CD4-positive, alpha-beta memory T cell (primary cell): ENCODE data around the gene STK11IP. TPM values are rescaled to one million over a fixed set of nuclear protein-coding genes. Genes with fewer than 3 reads are reported as not detected.

Source experiments
- CTCF ChIA-PET: fragments of 350-600 bp; sonication (Branson Sonifier 250); formaldehyde crosslinking; loops from one replicate; lab custom pipeline; 2021; ENCODE audit warnings: inconsistent platforms; ENCODE audit not compliant: partially characterized antibody; lab: Charles Lee
- POLR2A ChIA-PET: fragments of 350-600 bp; sonication (Branson Sonifier 250); formaldehyde crosslinking; loops from one replicate; lab custom pipeline; 2021; ENCODE audit not compliant: partially characterized antibody; lab: Charles Lee
- DNase-seq, 5 donors: peaks; one replicate each; pipeline versions ENCODE4 v3.0.0 to v3.0.0-alpha.2; 2020 to 2022; ENCODE audit warnings: mixed read lengths in 1 of 5
- H3K27ac ChIP-seq: one replicate; pipeline ENCODE4 v1.7.0; 2013; ENCODE audit warnings: low read depth, low read length
- H3K27me3 ChIP-seq: 2 replicates; pipeline ENCODE4 v1.7.0; 2013; ENCODE audit warnings: mild to moderate bottlenecking, low read length, moderate library complexity; ENCODE audit not compliant: insufficient read depth
- H3K36me3 ChIP-seq: 2 replicates; pipeline ENCODE4 v1.7.0; 2013; ENCODE audit warnings: mild to moderate bottlenecking, low read length, moderate library complexity; ENCODE audit not compliant: insufficient read depth
- H3K4me1 ChIP-seq: 2 replicates; pipeline ENCODE4 v1.7.0; 2013; ENCODE audit warnings: mild to moderate bottlenecking, low read length, moderate library complexity; ENCODE audit not compliant: insufficient read depth
- H3K4me3 ChIP-seq, 2 donors: one replicate each; pipeline ENCODE4 v1.7.0; 2013; ENCODE audit warnings: low read length in 2 of 2, mild to moderate bottlenecking in 1 of 2
- H3K9me3 ChIP-seq, 2 donors: one replicate each; pipeline ENCODE4 v1.7.0; 2013; ENCODE audit warnings: low read length in 2 of 2, control low read depth in 1 of 2; ENCODE audit not compliant: control insufficient read depth in 1 of 2
- H3K27ac Mint-ChIP-seq, 7 donors: one replicate each; pipeline ENCODE4 v1.8.0; 2020 to 2021; ENCODE audit warnings: mixed read lengths in 7 of 7, mild to moderate bottlenecking in 6 of 7, inconsistent platforms in 3 of 7, moderate library complexity in 3 of 7
- H3K27me3 Mint-ChIP-seq, 2 donors: one replicate each; pipeline ENCODE4 v1.8.0; 2020 to 2021; ENCODE audit warnings: mixed read lengths in 2 of 2
- H3K36me3 Mint-ChIP-seq, 2 donors: one replicate each; pipeline ENCODE4 v1.8.0; 2020 to 2021; ENCODE audit warnings: mixed read lengths in 2 of 2, inconsistent platforms in 1 of 2, mild to moderate bottlenecking in 1 of 2
- H3K4me1 Mint-ChIP-seq, 4 donors: one replicate each; pipeline ENCODE4 v1.8.0; 2020 to 2021; ENCODE audit warnings: mixed read lengths in 4 of 4, mild to moderate bottlenecking in 1 of 4
- H3K4me3 Mint-ChIP-seq, 8 donors: one replicate each; pipeline ENCODE4 v1.8.0; 2020 to 2021; ENCODE audit warnings: mixed read lengths in 8 of 8, mild to moderate bottlenecking in 7 of 8, moderate library complexity in 6 of 8, inconsistent platforms in 3 of 8
- H3K9me3 Mint-ChIP-seq, 8 donors: one replicate each; pipeline ENCODE4 v1.8.0; 2020 to 2021; ENCODE audit warnings: mixed read lengths in 8 of 8, mild to moderate bottlenecking in 5 of 8, inconsistent platforms in 3 of 8, moderate library complexity in 1 of 8
- intact Hi-C: fragments of 100-400 bp; cut with micrococcal nuclease; formaldehyde crosslinking; loops from one replicate; pipeline ENCODE4 v1.15.1; 2023
- polyA plus RNA-seq, 2 donors: library from polyadenylated mRNA; unstranded; fragments of 300-500 nt; fragmentation: Illumina TruSeq; gene quantifications; one replicate each; pipeline ENCODE4 v1.2.3, GENCODE V29; 2021
- total RNA-seq, 2 experiments: library from RNA; stranded (reverse); gene quantifications; one replicate each; pipeline ENCODE4 v1.2.3, GENCODE V29; 2021

STK11IP gene
- total and polyA plus RNA-seq, 4 experiments from 2014 or later = 8.3 to 50.2 (median 29.3) TPM

DNA sequence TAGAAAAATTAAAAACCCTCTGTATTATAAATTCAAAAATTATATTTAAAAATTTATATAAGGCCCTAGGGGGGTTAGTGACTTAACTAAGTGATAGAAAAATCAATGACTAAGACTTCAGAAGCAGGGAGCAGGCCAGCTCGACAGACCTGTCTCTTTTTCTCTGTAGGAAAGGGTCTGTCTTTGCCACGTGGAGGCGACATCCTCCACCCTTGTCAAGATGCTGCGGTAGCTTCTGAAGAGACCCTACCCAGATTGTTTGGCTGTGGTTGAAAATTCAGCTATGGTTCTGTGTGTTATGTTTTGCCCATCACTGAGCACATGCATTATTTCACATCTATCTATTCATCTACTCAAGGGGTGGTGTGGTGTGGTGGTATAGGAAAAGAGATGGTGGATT lies 21.6 kb downstream of the STK11IP start:
- no peak overlapping the region for H3K27ac ChIP-seq
- intact Hi-C loops = no loop called here
- no peaks in the 10 kb centered on the region for H3K27me3 ChIP-seq
- ChIA-PET CTCF (no interaction called here), POLR2A (no interaction called here)
- H3K27me3 Mint-ChIP-seq = peaks cover 1 to 5% of the 10 kb centered on the region in 2 donors
- H3K4me1 Mint-ChIP-seq = peaks cover 0 to 3% (median 0%) of the 10 kb centered on the region in 4 donors
- H3K9me3 ChIP-seq = no peaks in the 10 kb centered on the region
- DNase-seq = no peak
- no peaks in the 10 kb centered on the region for H3K4me1 ChIP-seq
- no peaks in the 10 kb centered on the region for H3K9me3 Mint-ChIP-seq
- H3K4me3 ChIP-seq = no peak overlapping the region
- H3K36me3 Mint-ChIP-seq = peaks cover 9 to 11% of the 10 kb centered on the region in 2 donors
- H3K27ac Mint-ChIP-seq = no peak overlapping the region
- H3K36me3 ChIP-seq = no peaks in the 10 kb centered on the region
- H3K4me3 Mint-ChIP-seq = no peak overlapping the region

DNA sequence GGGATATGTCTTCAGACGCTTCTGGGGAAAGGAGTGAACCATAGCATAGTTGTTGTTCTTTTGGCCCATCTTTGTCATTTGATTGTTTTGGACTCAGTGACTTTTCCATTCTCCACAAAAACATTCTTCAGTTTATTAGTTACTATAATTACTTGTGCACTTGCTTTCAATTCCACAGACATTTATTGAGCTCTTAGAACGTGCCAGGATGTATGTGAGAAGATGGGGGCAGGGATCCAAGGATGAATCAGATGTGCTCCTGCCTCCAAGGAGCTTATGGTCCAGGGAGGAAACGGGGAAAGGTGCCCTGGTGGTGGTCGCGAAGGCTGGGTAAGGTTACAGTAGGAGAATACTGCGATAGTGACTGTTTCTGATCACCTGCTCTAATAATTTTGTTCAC lies 22.9 kb downstream of the STK11IP start:
- no peaks in the 10 kb centered on the region for H3K4me1 Mint-ChIP-seq
- no peaks in the 10 kb centered on the region for H3K36me3 Mint-ChIP-seq
- H3K9me3 ChIP-seq = no peaks in the 10 kb centered on the region
- no peak overlapping the region for H3K27ac ChIP-seq
- H3K27me3 ChIP-seq = no peaks in the 10 kb centered on the region
- H3K4me3 Mint-ChIP-seq = no peak overlapping the region
- DNase-seq = no peak
- H3K4me1 ChIP-seq = no peaks in the 10 kb centered on the region
- peaks cover 1 to 6% of the 10 kb centered on the region in 2 donors for H3K27me3 Mint-ChIP-seq
- no peak overlapping the region for H3K4me3 ChIP-seq
- CTCF ChIA-PET = interaction anchor here (1.0 kb wide), 1 partner anchor 80 kb away, joined by 3 read pairs; no protein-coding TSS in a partner anchor
- peak overlapping the region in 1 of 7 donors; percentile 61 for H3K27ac Mint-ChIP-seq
- POLR2A ChIA-PET = no interaction called here
- intact Hi-C loops = no loop called here
- no peaks in the 10 kb centered on the region for H3K36me3 ChIP-seq
- no peaks in the 10 kb centered on the region for H3K9me3 Mint-ChIP-seq

GRCh38 chr2:219621935-219622334 lies 24.3 kb downstream of the STK11IP start:
- Histone ChIP-seq H3K36me3 (no peaks in the 10 kb centered on the region), H3K4me1 (no peaks in the 10 kb centered on the region), H3K4me3 (no peak overlapping the region), H3K27me3 (peaks cover 8% of the 10 kb centered on the region), H3K9me3 (no peaks in the 10 kb centered on the region), H3K27ac (no peak overlapping the region)
- Mint-ChIP-seq H3K4me3 (no peak overlapping the region), H3K4me1 (peaks cover 0 to 6% (median 4%) of the 10 kb centered on the region in 4 donors), H3K27ac (no peak overlapping the region), H3K36me3 (no peaks in the 10 kb centered on the region), H3K9me3 (no peaks in the 10 kb centered on the region), H3K27me3 (peaks cover 8 to 16% of the 10 kb centered on the region in 2 donors)
- DNase-seq = no peak
- POLR2A ChIA-PET = no interaction called here
- intact Hi-C loops = no loop called here
- CTCF ChIA-PET = no interaction called here

GRCh38 chr2:219622472-219622871 lies 24.8 kb downstream of the STK11IP start:
- H3K4me1 ChIP-seq = no peaks in the 10 kb centered on the region
- ChIA-PET CTCF (no interaction called here), POLR2A (no interaction called here)
- no peak overlapping the region for H3K4me3 ChIP-seq
- no peak for DNase-seq
- Mint-ChIP-seq H3K9me3 (no peaks in the 10 kb centered on the region), H3K4me3 (no peak overlapping the region), H3K27me3 (peaks cover 9 to 18% of the 10 kb centered on the region in 2 donors), H3K4me1 (peaks cover 0 to 8% (median 6%) of the 10 kb centered on the region in 4 donors), H3K36me3 (no peaks in the 10 kb centered on the region), H3K27ac (no peak overlapping the region)
- H3K9me3 ChIP-seq = no peaks in the 10 kb centered on the region
- H3K36me3 ChIP-seq = no peaks in the 10 kb centered on the region
- no peak overlapping the region for H3K27ac ChIP-seq
- peaks cover 11% of the 10 kb centered on the region for H3K27me3 ChIP-seq
- intact Hi-C loops = no loop called here

DNA sequence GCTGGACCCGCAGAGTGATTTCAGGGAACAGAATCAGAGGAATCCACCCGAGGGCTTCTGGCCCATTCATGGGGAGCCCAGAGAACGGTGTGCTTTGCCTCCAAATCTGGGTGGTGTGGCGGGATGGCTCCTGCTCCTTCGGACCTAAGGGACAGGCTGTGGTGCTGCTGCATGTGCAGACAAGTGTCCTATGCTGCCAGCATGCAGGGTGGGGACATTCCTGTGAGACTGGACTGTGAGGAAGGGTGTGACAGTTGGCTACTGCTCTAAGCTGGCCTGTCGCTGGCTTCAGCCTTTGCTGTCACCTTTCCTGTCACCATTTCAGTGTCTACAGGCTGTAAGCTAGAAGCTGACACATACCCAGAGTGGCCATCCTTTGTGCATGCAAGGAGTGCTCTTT lies 26.9 kb downstream of the STK11IP start:
- H3K4me1 Mint-ChIP-seq = peaks cover 0 to 8% (median 6%) of the 10 kb centered on the region in 4 donors
- Histone ChIP-seq H3K27me3 (peaks cover 20% of the 10 kb centered on the region), H3K27ac (no peak overlapping the region), H3K4me1 (no peaks in the 10 kb centered on the region), H3K4me3 (no peak overlapping the region), H3K36me3 (no peaks in the 10 kb centered on the region), H3K9me3 (no peaks in the 10 kb centered on the region)
- no peaks in the 10 kb centered on the region for H3K36me3 Mint-ChIP-seq
- peaks cover 15 to 20% of the 10 kb centered on the region in 2 donors for H3K27me3 Mint-ChIP-seq
- intact Hi-C loops = no loop called here
- DNase-seq = no peak
- no peaks in the 10 kb centered on the region for H3K9me3 Mint-ChIP-seq
- CTCF ChIA-PET = interaction anchor here (1.0 to 1.3 kb wide), 2 partner anchors 24 to 64 kb away, joined by 3 to 4 read pairs; no protein-coding TSS in a partner anchor
- POLR2A ChIA-PET = no interaction called here
- H3K4me3 Mint-ChIP-seq = no peak overlapping the region
- no peak overlapping the region for H3K27ac Mint-ChIP-seq

DNA sequence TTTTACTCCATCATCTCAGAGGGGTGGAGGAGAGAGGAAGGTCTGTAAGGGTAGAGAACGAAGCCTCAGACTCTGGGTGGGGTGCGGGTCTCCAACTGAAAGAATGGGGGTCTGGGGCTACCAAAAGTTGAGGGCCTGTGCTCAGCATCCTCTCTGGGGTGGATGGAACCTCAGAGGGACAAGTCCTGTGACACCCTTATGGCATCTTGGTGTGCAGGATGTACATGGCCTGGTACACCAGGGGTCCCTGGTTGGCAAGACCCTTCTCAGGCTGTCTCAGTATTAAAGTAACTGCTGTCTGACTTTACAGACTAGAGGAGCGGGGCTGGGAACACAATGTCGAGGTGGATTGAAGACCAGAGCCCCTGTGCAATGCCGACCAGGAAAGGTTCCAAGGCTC lies 27.5 kb downstream of the STK11IP start:
- Histone ChIP-seq H3K27ac (no peak overlapping the region), H3K36me3 (no peaks in the 10 kb centered on the region), H3K27me3 (peaks cover 20% of the 10 kb centered on the region), H3K4me1 (no peaks in the 10 kb centered on the region), H3K4me3 (no peak overlapping the region), H3K9me3 (no peaks in the 10 kb centered on the region)
- Mint-ChIP-seq H3K9me3 (no peaks in the 10 kb centered on the region), H3K27ac (no peak overlapping the region), H3K4me1 (peaks cover 0 to 8% (median 6%) of the 10 kb centered on the region in 4 donors), H3K27me3 (peaks cover 15 to 20% of the 10 kb centered on the region in 2 donors), H3K36me3 (no peaks in the 10 kb centered on the region), H3K4me3 (no peak overlapping the region)
- intact Hi-C loops = no loop called here
- ChIA-PET CTCF (no interaction called here), POLR2A (no interaction called here)
- no peak for DNase-seq

- ChIA-PET POLR2A (no interaction called here), CTCF (no interaction called here)
- no peaks in the 10 kb centered on the region for H3K36me3 Mint-ChIP-seq
- Histone ChIP-seq H3K9me3 (no peaks in the 10 kb centered on the region), H3K4me1 (no peaks in the 10 kb centered on the region), H3K36me3 (no peaks in the 10 kb centered on the region), H3K4me3 (no peak overlapping the region), H3K27ac (no peak overlapping the region), H3K27me3 (peaks cover 20% of the 10 kb centered on the region)
- peak overlapping the region in 7 of 8 donors; percentile 56 to 84 (median 80) for H3K4me3 Mint-ChIP-seq
- H3K9me3 Mint-ChIP-seq = no peaks in the 10 kb centered on the region
- H3K4me1 Mint-ChIP-seq = peaks cover 0 to 8% (median 6%) of the 10 kb centered on the region in 4 donors
- no peak for DNase-seq
- H3K27ac Mint-ChIP-seq = no peak overlapping the region
- H3K27me3 Mint-ChIP-seq = peaks cover 18 to 30% of the 10 kb centered on the region in 2 donors
- intact Hi-C loops = no loop called here
Measured at GRCh38 chr2:219626540-219626939, 28.9 kb downstream of the STK11IP start.
